Transverse colon (tissue), 4 donors: ENCODE results near the gene PRKCB.

Experiments used
- EP300 ChIP-seq: sonication (generic); formaldehyde crosslinking; IDR thresholded peaks from one replicate; pipeline ENCODE4 v1.6.1; 2017; ENCODE audit warnings: antibody characterized with exemption, low read depth
- POLR2A ChIP-seq: fragments of 450-650 bp; IDR thresholded peaks from one replicate; pipeline ENCODE4 v1.6.1; 2016; ENCODE audit warnings: antibody characterized with exemption, mild to moderate bottlenecking, moderate library complexity
- POLR2AphosphoS5 ChIP-seq, 3 donors: sonication (generic); formaldehyde crosslinking; IDR thresholded peaks; one replicate each; pipeline ENCODE4 v1.6.1; 2016; ENCODE audit warnings: antibody characterized with exemption in 3 of 3
- TF ChIP-seq, protein P1 (sequence below), 5 experiments: fragments of 200-600 bp in 3 of 5; fragments of 450-650 bp in 2 of 5; sonication (generic) in 3 of 5; IDR thresholded peaks; 1 replicate in 2 of 5; 2 replicates in 3 of 5; pipeline ENCODE4 v1.5.1; 2016 to 2017; ENCODE audit warnings: antibody characterized with exemption in 5 of 5, inconsistent platforms in 3 of 5, mild to moderate bottlenecking in 2 of 5, moderate library complexity in 1 of 5

DNA sequence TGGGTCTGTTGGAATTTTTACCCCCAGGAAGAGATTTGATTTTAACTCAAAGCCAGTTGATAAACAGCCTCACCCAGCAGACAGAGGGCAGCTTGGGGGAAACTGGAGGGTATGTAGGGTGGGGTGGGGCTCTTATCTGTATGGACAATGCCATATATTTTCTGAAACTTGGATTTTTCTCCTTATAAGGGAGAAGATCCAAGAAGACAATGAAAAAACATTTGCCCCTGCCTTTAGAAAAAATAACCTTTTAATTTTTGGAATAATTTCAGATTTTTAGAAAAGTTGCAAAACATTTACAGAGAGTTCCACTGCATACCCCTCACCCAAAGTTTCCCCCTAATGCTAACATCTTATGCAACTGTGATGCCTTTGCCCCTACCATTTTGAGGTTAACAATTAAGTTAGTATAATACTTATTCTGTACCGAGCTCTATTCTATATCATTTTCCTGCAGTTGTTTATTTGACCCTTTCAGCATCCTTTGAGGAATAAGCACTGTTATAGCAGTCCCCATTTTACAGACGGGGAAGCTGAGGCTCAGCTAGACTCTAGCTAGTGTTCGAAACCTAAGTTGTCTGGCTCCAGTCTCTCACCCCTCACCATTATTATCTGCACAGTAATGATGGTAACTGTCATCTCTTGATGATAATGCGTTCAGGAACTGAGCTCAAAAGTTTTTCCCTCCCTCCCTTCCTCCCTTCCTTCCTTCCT, 66.4 kb downstream of the PRKCB start:
- TF ChIP-seq, protein P1, sequence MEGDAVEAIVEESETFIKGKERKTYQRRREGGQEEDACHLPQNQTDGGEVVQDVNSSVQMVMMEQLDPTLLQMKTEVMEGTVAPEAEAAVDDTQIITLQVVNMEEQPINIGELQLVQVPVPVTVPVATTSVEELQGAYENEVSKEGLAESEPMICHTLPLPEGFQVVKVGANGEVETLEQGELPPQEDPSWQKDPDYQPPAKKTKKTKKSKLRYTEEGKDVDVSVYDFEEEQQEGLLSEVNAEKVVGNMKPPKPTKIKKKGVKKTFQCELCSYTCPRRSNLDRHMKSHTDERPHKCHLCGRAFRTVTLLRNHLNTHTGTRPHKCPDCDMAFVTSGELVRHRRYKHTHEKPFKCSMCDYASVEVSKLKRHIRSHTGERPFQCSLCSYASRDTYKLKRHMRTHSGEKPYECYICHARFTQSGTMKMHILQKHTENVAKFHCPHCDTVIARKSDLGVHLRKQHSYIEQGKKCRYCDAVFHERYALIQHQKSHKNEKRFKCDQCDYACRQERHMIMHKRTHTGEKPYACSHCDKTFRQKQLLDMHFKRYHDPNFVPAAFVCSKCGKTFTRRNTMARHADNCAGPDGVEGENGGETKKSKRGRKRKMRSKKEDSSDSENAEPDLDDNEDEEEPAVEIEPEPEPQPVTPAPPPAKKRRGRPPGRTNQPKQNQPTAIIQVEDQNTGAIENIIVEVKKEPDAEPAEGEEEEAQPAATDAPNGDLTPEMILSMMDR (IDR thresholded peaks at IDR 0.05): no peak
- TF ChIP-seq POLR2A: no peak
- no peak for TF ChIP-seq EP300
- TF ChIP-seq POLR2AphosphoS5 (IDR thresholded peaks at IDR 0.05): no peak
